ENCODE results near the gene NRXN3. TPM values are rescaled to one million over a fixed set of nuclear protein-coding genes. Genes with fewer than 3 reads are reported as not detected.

Gene NRXN3
- total and polyA plus RNA-seq, 8 donors: 0.53 to 2.5 (median 1.5) TPM

DNA sequence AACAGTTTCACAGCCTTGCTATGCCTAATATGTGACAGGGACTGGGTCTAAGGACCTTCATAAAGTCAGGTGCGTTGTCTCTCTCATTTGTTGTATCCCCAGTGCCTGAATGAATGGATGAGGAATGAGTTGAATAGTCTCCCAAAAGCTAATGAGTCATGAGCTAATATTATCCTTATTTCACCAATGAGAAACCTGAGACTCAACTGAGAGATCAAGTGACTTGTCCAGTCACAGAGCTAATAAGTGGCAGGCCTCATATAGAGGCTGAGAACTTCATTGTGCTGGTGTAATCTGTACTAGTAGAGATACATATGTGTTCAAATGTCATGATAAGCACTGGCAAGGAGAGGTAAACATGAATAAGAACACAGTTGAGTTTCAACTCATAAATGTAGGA, 612.4 kb downstream of the NRXN3 start:
- 80 to 97% methylated on average over 1 of the region's 1 CpG for WGBS, 2 donors

DNA sequence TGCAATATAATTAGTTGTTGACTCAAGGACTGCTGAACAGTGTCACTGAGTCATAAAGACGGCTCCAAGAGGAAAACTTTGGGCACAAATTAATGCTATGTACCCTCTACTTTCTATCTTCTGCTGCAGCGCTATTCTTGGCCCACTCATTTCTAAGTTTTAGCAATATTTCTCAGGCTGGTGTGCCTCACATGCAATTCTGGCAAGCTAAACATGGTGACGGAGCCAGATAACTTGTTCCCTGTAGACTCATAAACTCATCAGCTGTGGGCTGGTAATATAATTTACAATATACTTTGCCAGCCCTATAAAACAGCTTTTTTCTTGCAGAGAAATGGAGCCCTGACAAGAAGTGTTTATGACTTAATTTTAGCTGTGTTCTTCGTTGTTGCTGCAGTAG, 615.1 kb downstream of the NRXN3 start:
- FAIRE-seq (no peak), DNase-seq (no peak), ATAC-seq (no peak)
- no peaks in the 10 kb centered on the region for H3K36me3 ChIP-seq
- no peak overlapping the region for H3K4me3 ChIP-seq
- 65 to 77% methylated on average over 4 of the region's 4 CpGs for WGBS, 2 donors
- H3K27ac ChIP-seq: no peak overlapping the region
- TF ChIP-seq, protein P1, sequence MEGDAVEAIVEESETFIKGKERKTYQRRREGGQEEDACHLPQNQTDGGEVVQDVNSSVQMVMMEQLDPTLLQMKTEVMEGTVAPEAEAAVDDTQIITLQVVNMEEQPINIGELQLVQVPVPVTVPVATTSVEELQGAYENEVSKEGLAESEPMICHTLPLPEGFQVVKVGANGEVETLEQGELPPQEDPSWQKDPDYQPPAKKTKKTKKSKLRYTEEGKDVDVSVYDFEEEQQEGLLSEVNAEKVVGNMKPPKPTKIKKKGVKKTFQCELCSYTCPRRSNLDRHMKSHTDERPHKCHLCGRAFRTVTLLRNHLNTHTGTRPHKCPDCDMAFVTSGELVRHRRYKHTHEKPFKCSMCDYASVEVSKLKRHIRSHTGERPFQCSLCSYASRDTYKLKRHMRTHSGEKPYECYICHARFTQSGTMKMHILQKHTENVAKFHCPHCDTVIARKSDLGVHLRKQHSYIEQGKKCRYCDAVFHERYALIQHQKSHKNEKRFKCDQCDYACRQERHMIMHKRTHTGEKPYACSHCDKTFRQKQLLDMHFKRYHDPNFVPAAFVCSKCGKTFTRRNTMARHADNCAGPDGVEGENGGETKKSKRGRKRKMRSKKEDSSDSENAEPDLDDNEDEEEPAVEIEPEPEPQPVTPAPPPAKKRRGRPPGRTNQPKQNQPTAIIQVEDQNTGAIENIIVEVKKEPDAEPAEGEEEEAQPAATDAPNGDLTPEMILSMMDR (IDR thresholded peaks at IDR 0.05): no peak
- no peaks in the 10 kb centered on the region for H3K4me1 ChIP-seq
- intact Hi-C loops (cut with DNase I): no loop called here
- no peaks in the 10 kb centered on the region for H3K27me3 ChIP-seq
- H3K9me3 ChIP-seq: no peaks in the 10 kb centered on the region

More for the DNA sequence above, 612.4 kb downstream of the NRXN3 start:
- H3K36me3 ChIP-seq: no peaks in the 10 kb centered on the region
- no peak overlapping the region for H3K27ac ChIP-seq
- H3K4me1 ChIP-seq: no peaks in the 10 kb centered on the region
- FAIRE-seq: no peak
- ATAC-seq: no peak
- DNase-seq: no peak
- no peaks in the 10 kb centered on the region for H3K27me3 ChIP-seq
- H3K9me3 ChIP-seq: no peaks in the 10 kb centered on the region
- intact Hi-C loops (cut with DNase I): no loop called here
- H3K4me3 ChIP-seq: no peak overlapping the region
- TF ChIP-seq, protein P1 (IDR thresholded peaks at IDR 0.05): no peak

DNA sequence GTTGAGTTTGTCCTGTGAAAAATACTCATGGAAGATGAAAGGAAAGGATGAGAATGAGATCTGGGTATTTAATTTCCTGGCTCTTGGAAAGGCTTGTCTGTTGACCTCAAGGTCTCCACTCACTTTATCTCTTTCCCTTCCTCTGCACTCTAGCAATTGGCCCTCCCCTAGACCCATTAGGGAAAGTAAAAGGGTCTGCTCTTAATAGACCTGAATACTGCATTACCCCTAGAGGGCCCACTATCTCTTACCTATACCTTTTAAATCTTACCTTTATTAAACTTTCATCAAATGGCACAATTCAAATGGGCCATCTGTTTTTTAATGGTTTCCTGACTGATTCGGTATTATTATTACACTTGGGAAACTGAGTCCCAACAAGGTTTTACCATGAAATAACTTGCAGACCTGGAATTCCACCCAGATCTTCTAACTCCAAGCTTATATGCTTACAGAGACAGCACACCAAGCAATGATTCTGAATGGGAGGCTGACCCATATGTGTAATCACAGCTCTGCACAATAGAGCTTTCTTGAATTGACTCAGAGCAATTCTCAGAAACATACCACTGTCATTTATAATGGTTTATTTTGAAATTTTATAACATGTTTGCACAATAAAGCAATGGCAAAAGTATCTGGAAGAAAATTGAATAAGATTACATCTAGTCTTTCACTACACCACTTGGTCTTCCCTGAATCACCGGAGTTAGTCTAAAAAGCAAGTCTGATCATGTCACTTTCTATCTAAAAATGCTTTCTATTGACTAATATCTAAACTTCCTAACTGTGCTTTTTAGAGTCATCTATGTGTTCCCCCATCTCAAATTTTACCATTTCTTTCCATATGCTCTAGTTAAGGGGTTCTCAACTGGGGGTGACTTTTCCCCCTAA, 618.5 kb downstream of the NRXN3 start:
- no peak for DNase-seq
- intact Hi-C loops (cut with DNase I): no loop called here
- ATAC-seq: no peak
- Histone ChIP-seq H3K4me3 (no peak overlapping the region), H3K27me3 (no peaks in the 10 kb centered on the region), H3K27ac (no peak overlapping the region), H3K9me3 (no peaks in the 10 kb centered on the region), H3K4me1 (no peaks in the 10 kb centered on the region), H3K36me3 (no peaks in the 10 kb centered on the region)
- no peak for FAIRE-seq
- TF ChIP-seq, protein P1 (IDR thresholded peaks at IDR 0.05): no peak
- WGBS, 2 donors: 87 to 93% methylated on average over 2 of the region's 2 CpGs

DNA sequence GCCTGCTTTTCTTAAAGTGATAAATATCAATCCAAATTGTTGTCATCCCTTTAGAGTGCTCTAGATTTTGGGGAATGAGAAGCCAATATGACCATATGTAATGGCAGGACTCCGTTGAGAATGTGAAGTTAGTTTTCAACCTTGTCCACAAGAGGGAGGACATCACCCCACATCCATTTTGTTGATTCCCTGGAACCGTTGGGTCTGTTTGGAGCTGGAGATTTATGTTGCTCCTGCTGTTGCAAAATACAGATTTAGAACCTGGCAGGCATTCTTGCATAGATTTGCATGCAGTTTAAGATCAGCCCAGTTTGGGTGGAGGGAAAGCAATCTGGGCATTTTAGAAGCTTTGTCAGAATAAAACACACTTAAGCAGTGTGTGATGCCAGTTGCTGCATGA, 620.1 kb downstream of the NRXN3 start:
- DNase-seq (no peak), ATAC-seq (no peak), FAIRE-seq (no peak)
- Histone ChIP-seq H3K4me1 (no peaks in the 10 kb centered on the region), H3K4me3 (no peak overlapping the region), H3K27ac (no peak overlapping the region), H3K9me3 (no peaks in the 10 kb centered on the region), H3K27me3 (no peaks in the 10 kb centered on the region), H3K36me3 (no peaks in the 10 kb centered on the region)
- TF ChIP-seq, protein P1 (IDR thresholded peaks at IDR 0.05): no peak
- intact Hi-C loops (cut with DNase I): no loop called here
- WGBS, 2 donors: 7 to 12% methylated on average over 2 of the region's 2 CpGs

DNA sequence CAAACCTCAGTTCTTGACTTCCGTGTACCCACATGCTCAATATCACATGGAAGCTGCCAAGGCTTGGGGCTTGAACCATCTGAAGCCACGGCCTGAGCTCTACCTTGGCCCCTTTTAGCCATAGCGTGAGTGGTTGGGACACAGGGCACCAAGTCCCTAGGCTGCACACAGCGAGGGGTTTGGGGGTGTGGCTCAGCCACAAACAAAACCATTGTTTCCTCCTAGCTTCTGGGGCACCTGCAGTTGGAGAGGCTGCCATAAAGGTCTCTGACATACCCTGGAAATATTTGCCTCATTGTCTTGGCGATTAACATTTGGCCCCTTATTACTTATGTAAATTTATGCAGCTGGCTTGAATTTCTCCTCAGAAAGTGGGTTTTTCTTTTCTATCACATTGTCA, 628.6 kb downstream of the NRXN3 start:
- TF ChIP-seq, protein P1 (IDR thresholded peaks at IDR 0.05): no peak
- Histone ChIP-seq H3K27ac (no peak overlapping the region), H3K4me3 (no peak overlapping the region), H3K36me3 (no peaks in the 10 kb centered on the region), H3K9me3 (no peaks in the 10 kb centered on the region), H3K4me1 (no peaks in the 10 kb centered on the region), H3K27me3 (no peaks in the 10 kb centered on the region)
- ATAC-seq (no peak), FAIRE-seq (no peak), DNase-seq (no peak)
- 43 to 62% methylated on average over 5 of the region's 5 CpGs for WGBS, 2 donors
- intact Hi-C loops (cut with DNase I): no loop called here

Data from pancreas (tissue), 10 donors.